ENCODE data around the gene FHL2. TPM values are rescaled to one million over a fixed set of nuclear protein-coding genes. Genes with fewer than 3 reads are reported as not detected.

Gene FHL2
- total and polyA plus RNA-seq, 4 donors = 3.9 to 9.0 (median 6.5) TPM

GRCh38 chr2:105390454-105390853, 8.4 kb downstream of the FHL2 start:
- DNase-seq (ENCODE audit: low spot score) = no peak
- H3K4me1 ChIP-seq (ENCODE audit: control insufficient read depth in 4 of 4, insufficient read depth in 4 of 4, low read length in 3 of 4) = no peaks in the 10 kb centered on the region
- peaks cover 0 to 1% (median 0%) of the 10 kb centered on the region in 4 donors for H3K36me3 ChIP-seq (ENCODE audit: control insufficient read depth in 4 of 4, insufficient read depth in 3 of 4, low read depth in 1 of 4, low read length in 3 of 4)
- no peak overlapping the region for H3K4me3 ChIP-seq (ENCODE audit: low read depth in 1 of 3, low read length in 3 of 3)
- H3K27ac ChIP-seq (ENCODE audit: low read depth in 1 of 2, low read length in 2 of 2) = no peak overlapping the region
- H3K27me3 ChIP-seq (ENCODE audit: control insufficient read depth in 4 of 4, insufficient read depth in 4 of 4, low read length in 3 of 4) = no peaks in the 10 kb centered on the region
- TF ChIP-seq, protein P1, sequence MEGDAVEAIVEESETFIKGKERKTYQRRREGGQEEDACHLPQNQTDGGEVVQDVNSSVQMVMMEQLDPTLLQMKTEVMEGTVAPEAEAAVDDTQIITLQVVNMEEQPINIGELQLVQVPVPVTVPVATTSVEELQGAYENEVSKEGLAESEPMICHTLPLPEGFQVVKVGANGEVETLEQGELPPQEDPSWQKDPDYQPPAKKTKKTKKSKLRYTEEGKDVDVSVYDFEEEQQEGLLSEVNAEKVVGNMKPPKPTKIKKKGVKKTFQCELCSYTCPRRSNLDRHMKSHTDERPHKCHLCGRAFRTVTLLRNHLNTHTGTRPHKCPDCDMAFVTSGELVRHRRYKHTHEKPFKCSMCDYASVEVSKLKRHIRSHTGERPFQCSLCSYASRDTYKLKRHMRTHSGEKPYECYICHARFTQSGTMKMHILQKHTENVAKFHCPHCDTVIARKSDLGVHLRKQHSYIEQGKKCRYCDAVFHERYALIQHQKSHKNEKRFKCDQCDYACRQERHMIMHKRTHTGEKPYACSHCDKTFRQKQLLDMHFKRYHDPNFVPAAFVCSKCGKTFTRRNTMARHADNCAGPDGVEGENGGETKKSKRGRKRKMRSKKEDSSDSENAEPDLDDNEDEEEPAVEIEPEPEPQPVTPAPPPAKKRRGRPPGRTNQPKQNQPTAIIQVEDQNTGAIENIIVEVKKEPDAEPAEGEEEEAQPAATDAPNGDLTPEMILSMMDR (IDR thresholded peaks at IDR 0.05; ENCODE audit: low read depth, low read length, missing input control) = no peak
- TF ChIP-seq HNF4G (IDR thresholded peaks at IDR 0.05) (no peak), RXRA (IDR thresholded peaks at IDR 0.05) (no peak), EGR1 (IDR thresholded peaks at IDR 0.05; ENCODE audit: low read depth in 2 of 2) (no peak), ATF3 (IDR thresholded peaks at IDR 0.05) (no peak), YY1 (IDR thresholded peaks at IDR 0.05) (no peak), JUND (IDR thresholded peaks at IDR 0.05) (no peak), FOXA2 (IDR thresholded peaks at IDR 0.05) (no peak), ZBTB33 (IDR thresholded peaks at IDR 0.05) (no peak), MAX (IDR thresholded peaks at IDR 0.05) (no peak), NR2F2 (IDR thresholded peaks at IDR 0.05) (no peak), TAF1 (conservative IDR thresholded peaks at IDR 0.05) (no peak), HNF4A (conservative IDR thresholded peaks at IDR 0.05) (no peak), FOXA1 (IDR thresholded peaks at IDR 0.05) (no peak)
- TF ChIP-seq, protein P2, sequence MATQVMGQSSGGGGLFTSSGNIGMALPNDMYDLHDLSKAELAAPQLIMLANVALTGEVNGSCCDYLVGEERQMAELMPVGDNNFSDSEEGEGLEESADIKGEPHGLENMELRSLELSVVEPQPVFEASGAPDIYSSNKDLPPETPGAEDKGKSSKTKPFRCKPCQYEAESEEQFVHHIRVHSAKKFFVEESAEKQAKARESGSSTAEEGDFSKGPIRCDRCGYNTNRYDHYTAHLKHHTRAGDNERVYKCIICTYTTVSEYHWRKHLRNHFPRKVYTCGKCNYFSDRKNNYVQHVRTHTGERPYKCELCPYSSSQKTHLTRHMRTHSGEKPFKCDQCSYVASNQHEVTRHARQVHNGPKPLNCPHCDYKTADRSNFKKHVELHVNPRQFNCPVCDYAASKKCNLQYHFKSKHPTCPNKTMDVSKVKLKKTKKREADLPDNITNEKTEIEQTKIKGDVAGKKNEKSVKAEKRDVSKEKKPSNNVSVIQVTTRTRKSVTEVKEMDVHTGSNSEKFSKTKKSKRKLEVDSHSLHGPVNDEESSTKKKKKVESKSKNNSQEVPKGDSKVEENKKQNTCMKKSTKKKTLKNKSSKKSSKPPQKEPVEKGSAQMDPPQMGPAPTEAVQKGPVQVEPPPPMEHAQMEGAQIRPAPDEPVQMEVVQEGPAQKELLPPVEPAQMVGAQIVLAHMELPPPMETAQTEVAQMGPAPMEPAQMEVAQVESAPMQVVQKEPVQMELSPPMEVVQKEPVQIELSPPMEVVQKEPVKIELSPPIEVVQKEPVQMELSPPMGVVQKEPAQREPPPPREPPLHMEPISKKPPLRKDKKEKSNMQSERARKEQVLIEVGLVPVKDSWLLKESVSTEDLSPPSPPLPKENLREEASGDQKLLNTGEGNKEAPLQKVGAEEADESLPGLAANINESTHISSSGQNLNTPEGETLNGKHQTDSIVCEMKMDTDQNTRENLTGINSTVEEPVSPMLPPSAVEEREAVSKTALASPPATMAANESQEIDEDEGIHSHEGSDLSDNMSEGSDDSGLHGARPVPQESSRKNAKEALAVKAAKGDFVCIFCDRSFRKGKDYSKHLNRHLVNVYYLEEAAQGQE (IDR thresholded peaks at IDR 0.05) = no peak
- H3K9ac ChIP-seq (ENCODE audit: low read depth in 1 of 2, low read length in 2 of 2) = no peak overlapping the region
- no peaks in the 10 kb centered on the region for H3K9me3 ChIP-seq (ENCODE audit: control insufficient read depth in 4 of 4, low read length in 3 of 4)

GRCh38 chr2:105388971-105389381, 9.9 kb downstream of the FHL2 start:
- peaks cover 0 to 8% (median 0%) of the 10 kb centered on the region in 4 donors for H3K36me3 ChIP-seq (ENCODE audit: control insufficient read depth in 4 of 4, insufficient read depth in 3 of 4, low read depth in 1 of 4, low read length in 3 of 4)
- H3K9me3 ChIP-seq (ENCODE audit: control insufficient read depth in 4 of 4, low read length in 3 of 4) = no peaks in the 10 kb centered on the region
- no peak overlapping the region for H3K4me3 ChIP-seq (ENCODE audit: low read depth in 1 of 3, low read length in 3 of 3)
- H3K27ac ChIP-seq (ENCODE audit: low read depth in 1 of 2, low read length in 2 of 2) = peak overlapping the region in 1 of 2 donors; percentile 21
- H3K27me3 ChIP-seq (ENCODE audit: control insufficient read depth in 4 of 4, insufficient read depth in 4 of 4, low read length in 3 of 4) = no peaks in the 10 kb centered on the region
- no peak for DNase-seq (ENCODE audit: low spot score)
- WGBS = 73% methylated on average over 8 of the region's 8 CpGs
- no peak overlapping the region for H3K9ac ChIP-seq (ENCODE audit: low read depth in 1 of 2, low read length in 2 of 2)
- TF ChIP-seq ATF3 (IDR thresholded peaks at IDR 0.05) (no peak), RAD21 (IDR thresholded peaks at IDR 0.05) (peak in 1 of 2 donors; percentile 11), HNF4G (IDR thresholded peaks at IDR 0.05) (no peak), FOXA1 (IDR thresholded peaks at IDR 0.05) (no peak), RXRA (IDR thresholded peaks at IDR 0.05) (no peak), SP1 (IDR thresholded peaks at IDR 0.05) (no peak)
- TF ChIP-seq, protein P1 (IDR thresholded peaks at IDR 0.05; ENCODE audit: low read depth, low read length, missing input control) = no peak
- TF ChIP-seq, protein P2 (IDR thresholded peaks at IDR 0.05) = no peak
- no peaks in the 10 kb centered on the region for H3K4me1 ChIP-seq (ENCODE audit: control insufficient read depth in 4 of 4, insufficient read depth in 4 of 4, low read length in 3 of 4)
